GM12872 (cell line): ENCODE data around the gene PPP2R5D.

ENCODE experiments used
- CTCF ChIP-seq: IDR thresholded peaks from 3 replicates; pipeline ENCODE4 v1.5.1; 2011; ENCODE audit warnings: low read depth, mild to moderate bottlenecking, low read length, moderate library complexity; ENCODE audit not compliant: insufficient read depth

Gene PPP2R5D

GRCh38 chr6:43058531-43058930, 74.2 kb downstream of the PPP2R5D start:
- TF ChIP-seq CTCF, result no peak

GRCh38 chr6:43059168-43060033, 75.0 kb downstream of the PPP2R5D start, which contains the start of the genes KLC4 and MRPL2:
Gene KLC4, plus strand, starts transcription at chr6:43059631. Its CDS starts 1,705 bp downstream, at chr6:43061336.
Gene MRPL2, minus strand, starts transcription at chr6:43059434. Its CDS starts 53 bp downstream, at chr6:43059381.
- TF ChIP-seq CTCF, result no peak

- TF ChIP-seq CTCF, result no peak
These were observed 75.8 kb downstream of the PPP2R5D start for GRCh38 chr6:43060034-43060754.

- no peak for TF ChIP-seq CTCF
These were observed 76.6 kb downstream of the PPP2R5D start for GRCh38 chr6:43060755-43061633.

- no peak for TF ChIP-seq CTCF
These were observed 77.5 kb downstream of the PPP2R5D start for GRCh38 chr6:43061861-43062260.
